Pancreas (tissue), 10 donors: ENCODE data around the gene MOXD1. TPM values are rescaled to one million over a fixed set of nuclear protein-coding genes. Genes with fewer than 3 reads are reported as not detected.
"Not testable (repeated sequence)": the region's sequence is repeated elsewhere in the genome, so short reads cannot be mapped to it uniquely, and the experiment has no call there.

Experiments
- ATAC-seq, 4 donors: fragments of 200-7000 bp; cut with Tn5 transposase; one replicate each; pipeline versions ENCODE4 v1.8.0 to v1.9.1; 2020; ENCODE audit warnings: mild to moderate bottlenecking in 4 of 4, moderate library complexity in 4 of 4
- DNase-seq, 6 donors: peaks; one replicate each; pipeline ENCODE4 v3.0.0-alpha.2; 2020
- FAIRE-seq: peaks from 2 replicates; lab custom pipeline; 2012; peaks lifted over from hg19 to GRCh38; lab: Jason Lieb, UNC
- H3K27ac ChIP-seq, 4 donors: fragments of 200-600 bp; sonication (generic); 1 replicate in 3 of 4; 2 replicates in 1 of 4; pipeline versions ENCODE4 v1.5.0 to v1.8.0; 2020
- H3K27me3 ChIP-seq, 4 donors: fragments of 200-600 bp; one replicate each; pipeline ENCODE4 v1.8.0; 2021
- H3K36me3 ChIP-seq, 3 donors: fragments of 200-600 bp; sonication (generic) in 1 of 3; one replicate each; pipeline versions ENCODE4 v1.5.0 to v1.8.0; 2020 to 2021
- H3K4me1 ChIP-seq, 3 donors: fragments of 200-600 bp; one replicate each; pipeline ENCODE4 v1.8.0; 2021
- H3K4me3 ChIP-seq, 4 donors: fragments of 200-600 bp; sonication (generic) in 2 of 4; one replicate each; pipeline versions ENCODE4 v1.5.0 to v1.8.0; 2020 to 2021
- H3K9me3 ChIP-seq, 4 donors: fragments of 200-600 bp; one replicate each; pipeline ENCODE4 v1.8.0; 2021
- CTCF ChIP-seq, 4 donors: fragments of 200-600 bp; sonication (generic) in 3 of 4; IDR thresholded peaks; one replicate each; pipeline versions ENCODE4 v1.5.0 to v1.8.0; 2021; ENCODE audit warnings: antibody characterized with exemption in 4 of 4
- whole genome bisulfite sequencing, 2 donors: extraction: QIAGEN DNeasy Blood & Tissue Kit; methylation state at CpG; one replicate each; pipeline ENCODE4 v1.1.7; 2013; 5-methylcytosine and 5-hydroxymethylcytosine counted together
- intact Hi-C, 3 donors: fragments of 100-400 bp; cut with DNase I; formaldehyde crosslinking; loops; one replicate each; pipeline versions ENCODE4 v1.11.1 to v1.14.2; 2022
- polyA plus RNA-seq, 2 donors: library from polyadenylated mRNA; stranded (reverse); fragments of 200-250 nt; gene quantifications; one replicate each; pipeline ENCODE4 v1.2.3, GENCODE V29; 2013
- total RNA-seq, 6 donors: library from RNA; stranded (reverse); fragmentation: NEBNext Ultra II Directional in 4 of 6; extraction: Animal tissue kit (Norgen Biotek cat#: 25700) in 4 of 6; gene quantifications; one replicate each; pipeline versions ENCODE4 v1.2.1 to v1.2.4, GENCODE V29; 2021 to 2023
- donor health status: healthy with polysubstance abuse.
- donor health status: DM: no; HTN: no; CAD: no; lungs with moderate emphysema.
- donor health status: DM: no; HTN: no; CAD: no.
- donor health status: control.
- donor health status: control.
- donor health status: Bipolar disorder and iron deficiency.
- donor health status: DM: yes; HTN: yes; CAD: no.
- donor health status: DM: no; HTN: no; CAD: no.
- donor health status: DM: no; HTN: no; CAD: no.
- donor health status: DM: yes; HTN: yes; CAD: no.

The MOXD1 gene
- total and polyA plus RNA-seq, 8 donors, result 0.30 to 13.9 (median 0.62) TPM

GRCh38 chr6:132270726-132271402 is 130.4 kb downstream of the MOXD1 start:
- H3K4me1 ChIP-seq, result peaks cover 0 to 11% (median 11%) of the 10 kb centered on the region in 3 donors
- H3K36me3 ChIP-seq, result no peaks in the 10 kb centered on the region
- WGBS, 2 donors, result 13 to 15% methylated on average over 4 of the region's 4 CpGs
- H3K4me3 ChIP-seq, result no peak overlapping the region
- no peaks in the 10 kb centered on the region for H3K9me3 ChIP-seq
- ATAC-seq, result peak; percentile 95 to 96 (median 96)
- H3K27me3 ChIP-seq, result no peaks in the 10 kb centered on the region
- TF ChIP-seq CTCF (IDR thresholded peaks at IDR 0.05), result no peak
- H3K27ac ChIP-seq, result peak overlapping the region; percentile 6 to 81 (median 65)
- peak in 3 of 6 donors; percentile 65 to 83 (median 75) for DNase-seq
- no peak for FAIRE-seq
- intact Hi-C loops, result loop anchor here in 1 of 3 donors (10.0 kb wide), 1 partner anchor 214 kb away; no protein-coding TSS in a partner anchor

- peaks cover 0 to 11% (median 11%) of the 10 kb centered on the region in 3 donors for H3K4me1 ChIP-seq
- DNase-seq, FAIRE-seq, H3K4me3 ChIP-seq, ATAC-seq, H3K27me3 ChIP-seq, intact Hi-C loops, H3K9me3 ChIP-seq, H3K36me3 ChIP-seq, H3K27ac ChIP-seq: not testable (repeated sequence)
- 96% methylated on average over 5 of the region's 5 CpGs for WGBS, 2 donors
Measured at GRCh38 chr6:132268666-132269065, 132.6 kb downstream of the MOXD1 start.

GRCh38 chr6:132268209-132268608 is 133.1 kb downstream of the MOXD1 start:
- no peak overlapping the region for H3K4me3 ChIP-seq
- H3K9me3 ChIP-seq, result no peaks in the 10 kb centered on the region
- TF ChIP-seq CTCF (IDR thresholded peaks at IDR 0.05), result no peak
- H3K4me1 ChIP-seq, result peaks cover 0 to 11% (median 11%) of the 10 kb centered on the region in 3 donors
- H3K27ac ChIP-seq, result no peak overlapping the region
- DNase-seq (no peak), ATAC-seq (no peak), FAIRE-seq (no peak)
- WGBS, 2 donors, result 88% methylated on average over 2 of the region's 2 CpGs
- intact Hi-C loops, result no loop called here
- no peaks in the 10 kb centered on the region for H3K27me3 ChIP-seq
- no peaks in the 10 kb centered on the region for H3K36me3 ChIP-seq

GRCh38 chr6:132265451-132266097 is 135.7 kb downstream of the MOXD1 start:
- H3K4me1 ChIP-seq, result peaks cover 0 to 8% (median 5%) of the 10 kb centered on the region in 3 donors
- H3K4me3 ChIP-seq, result no peak overlapping the region
- no peaks in the 10 kb centered on the region for H3K36me3 ChIP-seq
- H3K27ac ChIP-seq, result no peak overlapping the region
- no peak for FAIRE-seq
- H3K27me3 ChIP-seq, result no peaks in the 10 kb centered on the region
- intact Hi-C loops, result no loop called here
- H3K9me3 ChIP-seq, result no peaks in the 10 kb centered on the region
- TF ChIP-seq CTCF (IDR thresholded peaks at IDR 0.05), result no peak
- no peak for DNase-seq
- no peak for ATAC-seq

- Histone ChIP-seq H3K4me3 (no peak overlapping the region), H3K27me3 (no peaks in the 10 kb centered on the region), H3K36me3 (no peaks in the 10 kb centered on the region), H3K4me1 (no peaks in the 10 kb centered on the region), H3K27ac (no peak overlapping the region), H3K9me3 (no peaks in the 10 kb centered on the region)
- intact Hi-C loops, result no loop called here
- DNase-seq, result no peak
- FAIRE-seq, result no peak
- no peak for TF ChIP-seq CTCF (IDR thresholded peaks at IDR 0.05)
- WGBS, 2 donors, result 85 to 91% methylated on average over 6 of the region's 6 CpGs
- ATAC-seq, result no peak
Measured at GRCh38 chr6:132264021-132264500, 137.2 kb downstream of the MOXD1 start.
